ENCODE data around the gene GPX6.

- TF ChIP-seq, protein P1, sequence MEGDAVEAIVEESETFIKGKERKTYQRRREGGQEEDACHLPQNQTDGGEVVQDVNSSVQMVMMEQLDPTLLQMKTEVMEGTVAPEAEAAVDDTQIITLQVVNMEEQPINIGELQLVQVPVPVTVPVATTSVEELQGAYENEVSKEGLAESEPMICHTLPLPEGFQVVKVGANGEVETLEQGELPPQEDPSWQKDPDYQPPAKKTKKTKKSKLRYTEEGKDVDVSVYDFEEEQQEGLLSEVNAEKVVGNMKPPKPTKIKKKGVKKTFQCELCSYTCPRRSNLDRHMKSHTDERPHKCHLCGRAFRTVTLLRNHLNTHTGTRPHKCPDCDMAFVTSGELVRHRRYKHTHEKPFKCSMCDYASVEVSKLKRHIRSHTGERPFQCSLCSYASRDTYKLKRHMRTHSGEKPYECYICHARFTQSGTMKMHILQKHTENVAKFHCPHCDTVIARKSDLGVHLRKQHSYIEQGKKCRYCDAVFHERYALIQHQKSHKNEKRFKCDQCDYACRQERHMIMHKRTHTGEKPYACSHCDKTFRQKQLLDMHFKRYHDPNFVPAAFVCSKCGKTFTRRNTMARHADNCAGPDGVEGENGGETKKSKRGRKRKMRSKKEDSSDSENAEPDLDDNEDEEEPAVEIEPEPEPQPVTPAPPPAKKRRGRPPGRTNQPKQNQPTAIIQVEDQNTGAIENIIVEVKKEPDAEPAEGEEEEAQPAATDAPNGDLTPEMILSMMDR (IDR thresholded peaks at IDR 0.05; ENCODE audit: low read depth, low read length), result no peak
- TF ChIP-seq, protein P2, sequence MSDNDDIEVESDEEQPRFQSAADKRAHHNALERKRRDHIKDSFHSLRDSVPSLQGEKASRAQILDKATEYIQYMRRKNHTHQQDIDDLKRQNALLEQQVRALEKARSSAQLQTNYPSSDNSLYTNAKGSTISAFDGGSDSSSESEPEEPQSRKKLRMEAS (IDR thresholded peaks at IDR 0.05; ENCODE audit: low read depth, low read length), result no peak
These were observed 30.4 kb upstream of the GPX6 start for GRCh38 chr6:28545955-28546354.
